GM23248 (cell line): ENCODE results near the gene CCDC71L.
"Not testable (repeated sequence)": the region's sequence is repeated elsewhere in the genome, so short reads cannot be mapped to it uniquely, and the experiment has no call there.

Experiments
- EZH2 ChIP-seq: fragments of 200-600 bp; sonication (generic); IDR thresholded peaks from 2 replicates; pipeline ENCODE4 v1.6.1; 2018; ENCODE audit warnings: antibody characterized with exemption, mild to moderate bottlenecking; ENCODE audit not compliant: insufficient read depth, poor library complexity, severe bottlenecking
- EZH2phosphoT487 ChIP-seq: fragments of 200-600 bp; sonication (generic); IDR thresholded peaks from 2 replicates; pipeline ENCODE4 v1.6.1; 2018; ENCODE audit warnings: antibody characterized with exemption, moderate library complexity, mild to moderate bottlenecking, low read depth; ENCODE audit not compliant: insufficient read depth

DNA sequence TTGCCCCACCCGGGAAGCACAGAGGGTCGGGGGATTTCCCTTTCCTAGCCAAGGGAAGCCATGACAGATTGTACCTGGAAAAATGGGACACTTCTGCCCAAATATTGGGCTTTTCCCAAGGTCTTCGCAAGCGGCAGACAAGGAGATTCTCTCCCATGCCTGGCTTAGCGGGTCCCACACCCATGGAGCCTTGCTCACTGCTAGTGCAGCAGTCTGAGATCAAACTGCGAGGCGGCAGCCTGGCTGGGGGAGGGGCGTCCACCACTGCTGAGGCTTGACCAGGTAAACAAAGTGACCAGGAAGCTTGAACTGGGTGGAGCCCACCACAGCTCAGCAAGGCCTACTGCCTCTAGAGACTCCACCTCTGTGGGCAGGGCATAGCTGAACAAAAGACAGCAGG is 11.0 kb upstream of the CCDC71L start:
- not testable (repeated sequence) for TF ChIP-seq EZH2, EZH2phosphoT487
